HepG2 (cell line): ENCODE data around the gene MYL11. TPM values are rescaled to one million over a fixed set of nuclear protein-coding genes. Genes with fewer than 3 reads are reported as not detected.

Experiments
- EP300 ChIP-seq, 3 experiments: sonication (generic) in 1 of 3; formaldehyde crosslinking in 1 of 3; IDR thresholded peaks; 2 replicates each; pipeline versions ENCODE4 v1.5.1 to v1.6.1; 2011 to 2020; ENCODE audit warnings: low read depth in 2 of 3, low read length in 2 of 3, borderline replicate concordance in 1 of 3, improper control_type of control experiment in 1 of 3, mild to moderate bottlenecking in 1 of 3, missing genetic modification reagents in 1 of 3, moderate library complexity in 1 of 3
- HNF4G ChIP-seq, 2 experiments: sonication (generic) in 1 of 2; formaldehyde crosslinking in 1 of 2; IDR thresholded peaks; 2 replicates each; pipeline versions ENCODE4 v1.4.0 to v1.6.1; 2011 to 2020; ENCODE audit warnings: borderline replicate concordance in 2 of 2, low read depth in 2 of 2, mild to moderate bottlenecking in 2 of 2, low read length in 1 of 2, missing genetic modification reagents in 1 of 2, moderate library complexity in 1 of 2
- IKZF1 ChIP-seq: fragments of 450-650 bp; IDR thresholded peaks from 2 replicates; pipeline ENCODE4 v1.7.1; 2016
- MEIS1 ChIP-seq: sonication (generic); formaldehyde crosslinking; IDR thresholded peaks from 2 replicates; pipeline ENCODE4 v1.9.0; 2021; ENCODE audit warnings: mild to moderate bottlenecking, missing genetic modification reagents, moderate library complexity, borderline replicate concordance
- MIXL1 ChIP-seq: IDR thresholded peaks from 2 replicates; pipeline ENCODE4 v1.6.1; 2016
- MXD4 ChIP-seq: IDR thresholded peaks from 2 replicates; pipeline ENCODE4 v1.6.1; 2016; ENCODE audit warnings: mild to moderate bottlenecking, missing biosample characterization, missing genetic modification reagents
- NR2F1 ChIP-seq, 2 experiments: fragments of 450-650 bp in 1 of 2; formaldehyde crosslinking in 1 of 2; IDR thresholded peaks; 2 replicates each; pipeline versions ENCODE4 v1.5.0 to v1.6.1; 2016 to 2020; ENCODE audit warnings: mild to moderate bottlenecking in 1 of 2, missing compliant biosample characterization in 1 of 2, missing genetic modification reagents in 1 of 2, moderate library complexity in 1 of 2
- POLR2A ChIP-seq, 2 experiments: IDR thresholded peaks; 2 replicates each; pipeline ENCODE4 v1.6.1; 2011; ENCODE audit warnings: low read depth in 2 of 2, low read length in 2 of 2, mild to moderate bottlenecking in 1 of 2, moderate library complexity in 1 of 2; ENCODE audit not compliant: insufficient read depth in 1 of 2
- SIX4 ChIP-seq: sonication (generic); formaldehyde crosslinking; IDR thresholded peaks from 2 replicates; pipeline ENCODE4 v1.4.0; 2020; ENCODE audit warnings: missing genetic modification reagents
- TARDBP ChIP-seq: sonication (generic); formaldehyde crosslinking; IDR thresholded peaks from 2 replicates; pipeline ENCODE4 v1.8.0; 2022; ENCODE audit warnings: mild to moderate bottlenecking, missing genetic modification reagents
- WIZ ChIP-seq: sonication (generic); formaldehyde crosslinking; IDR thresholded peaks from 2 replicates; pipeline ENCODE4 v1.5.1; 2020; ENCODE audit warnings: mild to moderate bottlenecking, missing genetic modification reagents
- ZFAT ChIP-seq: sonication (generic); formaldehyde crosslinking; conservative IDR thresholded peaks from 2 replicates; pipeline ENCODE4 v1.8.1; 2023; ENCODE audit warnings: missing genetic modification reagents, inconsistent platforms
- ZFP36L1 ChIP-seq: sonication (generic); formaldehyde crosslinking; IDR thresholded peaks from 2 replicates; pipeline ENCODE4 v1.8.0; 2022; ENCODE audit warnings: mild to moderate bottlenecking, missing genetic modification reagents, moderate library complexity
- ZFP90 ChIP-seq: sonication (generic); formaldehyde crosslinking; IDR thresholded peaks from 2 replicates; pipeline ENCODE4 v1.8.0; 2022; ENCODE audit warnings: missing genetic modification reagents, mild to moderate bottlenecking, inconsistent platforms, borderline replicate concordance
- ZFX ChIP-seq: sonication (generic); formaldehyde crosslinking; IDR thresholded peaks from 2 replicates; pipeline ENCODE4 v1.4.0; 2020; ENCODE audit warnings: mild to moderate bottlenecking, low read depth, missing genetic modification reagents, moderate library complexity
- ZNF12 ChIP-seq: sonication (generic); formaldehyde crosslinking; IDR thresholded peaks from 2 replicates; pipeline ENCODE4 v1.5.0; 2020; ENCODE audit warnings: missing genetic modification reagents
- ZNF333 ChIP-seq: sonication (generic); formaldehyde crosslinking; IDR thresholded peaks from 2 replicates; pipeline ENCODE4 v1.4.0; 2020; ENCODE audit warnings: mild to moderate bottlenecking, missing genetic modification reagents, borderline replicate concordance
- ZNF350 ChIP-seq: sonication (generic); formaldehyde crosslinking; IDR thresholded peaks from 2 replicates; pipeline ENCODE4 v1.4.0; 2020; ENCODE audit warnings: mild to moderate bottlenecking, low read depth, missing genetic modification reagents, borderline replicate concordance
- ZNF451 ChIP-seq: sonication (generic); formaldehyde crosslinking; IDR thresholded peaks from 2 replicates; pipeline ENCODE4 v1.5.0; 2020; ENCODE audit warnings: mild to moderate bottlenecking, missing genetic modification reagents
- ZNF577 ChIP-seq: sonication (generic); formaldehyde crosslinking; IDR thresholded peaks from 2 replicates; pipeline ENCODE4 v1.4.0; 2020; ENCODE audit warnings: mild to moderate bottlenecking, low read depth, missing genetic modification reagents, borderline replicate concordance
- ZNF839 ChIP-seq: sonication (generic); formaldehyde crosslinking; IDR thresholded peaks from 2 replicates; pipeline ENCODE4 v1.4.0; 2020; ENCODE audit warnings: missing genetic modification reagents, mild to moderate bottlenecking, borderline replicate concordance
- polyA plus RNA-seq, 8 experiments: library from polyadenylated mRNA; depleted of rRNA in 3 of 8; stranded (reverse) in 7 of 8; unstranded in 1 of 8; fragments of >200 nt; fragmentation: Illumina TruSeq in 4 of 8; extraction: Trizol in 4 of 8; gene quantifications; 2 replicates each; pipeline versions ENCODE4 v1.2.1 to v1.2.3, GENCODE V29; 2011 to 2016; ENCODE audit warnings: low read depth in 4 of 8, missing spikeins in 1 of 8, mixed read lengths in 1 of 8; ENCODE audit not compliant: insufficient read depth in 1 of 8
- total RNA-seq, 5 experiments: library from RNA; depleted of rRNA; stranded (reverse); fragments of >200 nt; fragmentation: Illumina TruSeq; extraction: Trizol; gene quantifications; 2 replicates each; pipeline ENCODE4 v1.2.3, GENCODE V29; 2016; ENCODE audit warnings: low read depth in 1 of 5
- TF ChIP-seq, protein P1 (sequence below): sonication (generic); formaldehyde crosslinking; IDR thresholded peaks from 2 replicates; pipeline ENCODE4 v1.8.0; 2023; ENCODE audit warnings: mild to moderate bottlenecking, missing genetic modification reagents
- TF ChIP-seq, protein P2 (sequence below), 2 experiments: IDR thresholded peaks; 2 replicates each; pipeline ENCODE4 v1.6.1; 2011 to 2012; ENCODE audit warnings: low read length in 2 of 2, borderline replicate concordance in 1 of 2, low read depth in 1 of 2, mild to moderate bottlenecking in 1 of 2, moderate library complexity in 1 of 2
- TF ChIP-seq, protein P3 (sequence below): sonication (generic); formaldehyde crosslinking; IDR thresholded peaks from 2 replicates; pipeline ENCODE4 v1.4.0; 2020; ENCODE audit warnings: missing genetic modification reagents

The MYL11 gene
- total and polyA plus RNA-seq, 2 of the 13 experiments (the other 11 are each of a cell fraction or from before 2014, with no cell fraction given): not detected

DNA sequence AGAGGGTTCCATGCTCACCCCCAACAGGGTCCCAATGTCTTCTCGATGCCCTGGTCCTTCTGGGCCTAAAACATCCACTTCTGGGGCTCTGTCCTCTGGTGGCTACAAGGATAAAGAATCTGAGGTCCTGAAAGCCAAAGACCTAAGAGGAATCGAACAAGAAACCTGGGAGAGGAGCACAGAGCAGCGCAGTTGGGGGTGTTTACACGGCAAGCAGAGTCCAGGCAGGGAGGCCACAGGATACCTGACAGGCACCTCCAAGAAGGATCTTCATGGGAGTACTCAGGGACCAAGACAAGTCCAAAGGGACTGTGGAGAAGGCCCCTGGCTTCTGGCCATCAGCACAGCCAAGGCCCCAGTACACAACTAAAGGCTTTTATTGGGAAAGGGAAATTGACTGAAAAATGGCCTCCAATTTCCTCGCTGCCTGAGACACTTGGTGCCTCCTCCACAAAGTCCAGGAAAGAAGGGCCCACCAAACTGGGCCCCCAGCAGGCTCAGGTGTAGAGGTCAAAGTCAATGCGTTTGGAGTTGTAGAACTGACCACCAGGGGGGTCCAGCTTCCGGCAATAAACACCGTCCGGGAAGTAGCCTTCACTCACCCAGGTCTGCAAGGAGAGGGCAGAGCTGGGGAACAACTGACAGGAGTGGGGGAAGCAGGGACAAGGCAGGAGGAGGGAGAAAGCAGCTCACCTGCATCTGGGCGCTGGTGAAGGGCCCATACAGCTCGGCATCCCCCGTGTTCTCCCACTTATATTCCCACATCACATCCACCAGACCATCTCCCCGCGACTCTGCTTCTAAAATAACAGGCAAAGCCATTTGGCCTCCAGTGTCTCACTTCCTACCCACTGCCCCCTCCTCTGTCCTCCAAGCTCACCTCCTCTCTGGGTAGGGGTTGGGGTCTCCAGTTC is 21.9 kb upstream of the MYL11 start (continued):
- TF ChIP-seq, protein P1, sequence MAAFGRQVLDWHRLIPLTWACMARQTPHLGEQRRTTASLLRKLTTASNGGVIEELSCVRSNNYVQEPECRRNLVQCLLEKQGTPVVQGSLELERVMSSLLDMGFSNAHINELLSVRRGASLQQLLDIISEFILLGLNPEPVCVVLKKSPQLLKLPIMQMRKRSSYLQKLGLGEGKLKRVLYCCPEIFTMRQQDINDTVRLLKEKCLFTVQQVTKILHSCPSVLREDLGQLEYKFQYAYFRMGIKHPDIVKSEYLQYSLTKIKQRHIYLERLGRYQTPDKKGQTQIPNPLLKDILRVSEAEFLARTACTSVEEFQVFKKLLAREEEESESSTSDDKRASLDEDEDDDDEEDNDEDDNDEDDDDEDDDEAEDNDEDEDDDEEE: no peak
- TF ChIP-seq TARDBP (CRISPR knock-in tag): peak; percentile 53; the same call in 1 of the 2 replicates
- peak; percentile 33; the same call in 1 of the 2 replicates for TF ChIP-seq ZFX (CRISPR knock-in tag)
- no peak for TF ChIP-seq ZNF839 (CRISPR knock-in tag)
- no peak for TF ChIP-seq ZFAT (CRISPR knock-in tag)
- no peak for TF ChIP-seq IKZF1
- TF ChIP-seq HNF4G (IDR thresholded peaks at IDR 0.05; ENCODE audit: borderline replicate concordance, low read depth, low read length): peak; percentile 84
- TF ChIP-seq HNF4G (CRISPR knock-in tag; IDR thresholded peaks at IDR 0.05; ENCODE audit: borderline replicate concordance, low read depth): peak; percentile 50; the same call in 1 of the 2 replicates
- no peak for TF ChIP-seq WIZ (CRISPR knock-in tag)
- no peak for TF ChIP-seq EP300 (IDR thresholded peaks at IDR 0.05; ENCODE audit: low read depth in 2 of 2, low read length in 2 of 2)
- TF ChIP-seq EP300 (CRISPR knock-in tag; IDR thresholded peaks at IDR 0.05; ENCODE audit: borderline replicate concordance): no peak
- 0 out of 2 replicates have a peak, but pooled peaks have one; percentile 22 for TF ChIP-seq MXD4
- peak; percentile 10 to 19; a peak in 1 of 4 replicates for TF ChIP-seq NR2F1 (CRISPR knock-in tag; IDR thresholded peaks at IDR 0.05)
- TF ChIP-seq ZNF12 (CRISPR knock-in tag): no peak
- peak; percentile 28 to 42; a peak in 1 of 4 replicates for TF ChIP-seq POLR2A (IDR thresholded peaks at IDR 0.05; ENCODE audit: insufficient read depth in 1 of 2, low read depth in 2 of 2, low read length in 2 of 2)
- TF ChIP-seq, protein P2, sequence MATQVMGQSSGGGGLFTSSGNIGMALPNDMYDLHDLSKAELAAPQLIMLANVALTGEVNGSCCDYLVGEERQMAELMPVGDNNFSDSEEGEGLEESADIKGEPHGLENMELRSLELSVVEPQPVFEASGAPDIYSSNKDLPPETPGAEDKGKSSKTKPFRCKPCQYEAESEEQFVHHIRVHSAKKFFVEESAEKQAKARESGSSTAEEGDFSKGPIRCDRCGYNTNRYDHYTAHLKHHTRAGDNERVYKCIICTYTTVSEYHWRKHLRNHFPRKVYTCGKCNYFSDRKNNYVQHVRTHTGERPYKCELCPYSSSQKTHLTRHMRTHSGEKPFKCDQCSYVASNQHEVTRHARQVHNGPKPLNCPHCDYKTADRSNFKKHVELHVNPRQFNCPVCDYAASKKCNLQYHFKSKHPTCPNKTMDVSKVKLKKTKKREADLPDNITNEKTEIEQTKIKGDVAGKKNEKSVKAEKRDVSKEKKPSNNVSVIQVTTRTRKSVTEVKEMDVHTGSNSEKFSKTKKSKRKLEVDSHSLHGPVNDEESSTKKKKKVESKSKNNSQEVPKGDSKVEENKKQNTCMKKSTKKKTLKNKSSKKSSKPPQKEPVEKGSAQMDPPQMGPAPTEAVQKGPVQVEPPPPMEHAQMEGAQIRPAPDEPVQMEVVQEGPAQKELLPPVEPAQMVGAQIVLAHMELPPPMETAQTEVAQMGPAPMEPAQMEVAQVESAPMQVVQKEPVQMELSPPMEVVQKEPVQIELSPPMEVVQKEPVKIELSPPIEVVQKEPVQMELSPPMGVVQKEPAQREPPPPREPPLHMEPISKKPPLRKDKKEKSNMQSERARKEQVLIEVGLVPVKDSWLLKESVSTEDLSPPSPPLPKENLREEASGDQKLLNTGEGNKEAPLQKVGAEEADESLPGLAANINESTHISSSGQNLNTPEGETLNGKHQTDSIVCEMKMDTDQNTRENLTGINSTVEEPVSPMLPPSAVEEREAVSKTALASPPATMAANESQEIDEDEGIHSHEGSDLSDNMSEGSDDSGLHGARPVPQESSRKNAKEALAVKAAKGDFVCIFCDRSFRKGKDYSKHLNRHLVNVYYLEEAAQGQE (IDR thresholded peaks at IDR 0.05; ENCODE audit: borderline replicate concordance in 1 of 2, low read depth in 1 of 2, low read length in 2 of 2): no peak
- 0 out of 2 replicates have a peak, but pooled peaks have one; percentile 6 for TF ChIP-seq ZNF350 (CRISPR knock-in tag)
- TF ChIP-seq ZFP36L1 (CRISPR knock-in tag): peak; percentile 69; the same call in 1 of the 2 replicates
- TF ChIP-seq MEIS1 (CRISPR knock-in tag): no peak
- TF ChIP-seq, protein P3, sequence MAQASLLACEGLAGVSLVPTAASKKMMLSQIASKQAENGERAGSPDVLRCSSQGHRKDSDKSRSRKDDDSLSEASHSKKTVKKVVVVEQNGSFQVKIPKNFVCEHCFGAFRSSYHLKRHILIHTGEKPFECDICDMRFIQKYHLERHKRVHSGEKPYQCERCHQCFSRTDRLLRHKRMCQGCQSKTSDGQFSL (CRISPR knock-in tag): no peak
- 0 out of 2 replicates have a peak, but pooled peaks have one; percentile 21 for TF ChIP-seq ZFP90 (CRISPR knock-in tag)
- no peak for TF ChIP-seq SIX4
- no peak for TF ChIP-seq ZNF333 (CRISPR knock-in tag)
- no peak for TF ChIP-seq ZNF451 (CRISPR knock-in tag)
- TF ChIP-seq ZNF577 (CRISPR knock-in tag): no peak
- 0 out of 2 replicates have a peak, but pooled peaks have one; percentile 16 for TF ChIP-seq MIXL1
